HEK293 (cell line): ENCODE measurements around the gene HYPK.

Source experiments
- BCL11A ChIP-seq: fragments of 450-650 bp; formaldehyde crosslinking; IDR thresholded peaks from 2 replicates; pipeline ENCODE4 v1.5.1; 2016; ENCODE audit warnings: low read depth, missing biosample characterization, missing genetic modification characterization
- GLI4 ChIP-seq: fragments of 450-650 bp; formaldehyde crosslinking; IDR thresholded peaks from 2 replicates; pipeline ENCODE4 v1.5.1; 2016; ENCODE audit warnings: missing biosample characterization, missing genetic modification characterization
- GLIS1 ChIP-seq: fragments of 450-650 bp; formaldehyde crosslinking; IDR thresholded peaks from 2 replicates; pipeline ENCODE4 v1.5.1; 2016; ENCODE audit warnings: missing biosample characterization, missing genetic modification characterization
- HOXA7 ChIP-seq: sonication (generic); formaldehyde crosslinking; IDR thresholded peaks from 2 replicates; pipeline ENCODE4 v1.8.1; 2022; ENCODE audit warnings: missing genetic modification reagents, borderline replicate concordance
- KLF9 ChIP-seq: fragments of 450-650 bp; formaldehyde crosslinking; IDR thresholded peaks from 2 replicates; pipeline ENCODE4 v1.5.1; 2016; ENCODE audit warnings: missing biosample characterization, missing genetic modification characterization, low read depth
- SCRT2 ChIP-seq: fragments of 450-650 bp; formaldehyde crosslinking; IDR thresholded peaks from 2 replicates; pipeline ENCODE4 v1.5.1; 2016; ENCODE audit warnings: missing biosample characterization, missing genetic modification characterization
- ZBTB48 ChIP-seq: fragments of 450-650 bp; formaldehyde crosslinking; IDR thresholded peaks from 2 replicates; pipeline ENCODE4 v1.5.1; 2016; ENCODE audit warnings: missing biosample characterization, missing genetic modification characterization
- ZNF132 ChIP-seq: fragments of 450-650 bp; formaldehyde crosslinking; IDR thresholded peaks from 2 replicates; pipeline ENCODE4 v1.5.1; 2017; ENCODE audit warnings: missing biosample characterization, missing genetic modification characterization, borderline replicate concordance
- ZNF146 ChIP-seq: fragments of 450-650 bp; formaldehyde crosslinking; IDR thresholded peaks from 2 replicates; pipeline ENCODE4 v1.5.1; 2016; ENCODE audit warnings: missing biosample characterization, missing genetic modification characterization
- ZNF169 ChIP-seq: fragments of 450-650 bp; formaldehyde crosslinking; IDR thresholded peaks from 2 replicates; pipeline ENCODE4 v1.5.1; 2016; ENCODE audit warnings: missing biosample characterization, missing genetic modification characterization
- ZNF174 ChIP-seq: fragments of 450-650 bp; formaldehyde crosslinking; IDR thresholded peaks from 2 replicates; pipeline ENCODE4 v1.5.0; 2017; ENCODE audit warnings: missing biosample characterization, mild to moderate bottlenecking, missing genetic modification characterization
- ZNF184 ChIP-seq: fragments of 450-650 bp; IDR thresholded peaks from 2 replicates; pipeline ENCODE4 v1.5.1; 2018; ENCODE audit warnings: missing biosample characterization, mild to moderate bottlenecking, missing genetic modification characterization
- ZNF248 ChIP-seq: fragments of 450-650 bp; formaldehyde crosslinking; IDR thresholded peaks from 2 replicates; pipeline ENCODE4 v1.5.1; 2017; ENCODE audit warnings: missing biosample characterization, missing genetic modification characterization
- ZNF302 ChIP-seq: fragments of 450-650 bp; formaldehyde crosslinking; IDR thresholded peaks from 2 replicates; pipeline ENCODE4 v1.5.1; 2016; ENCODE audit warnings: missing biosample characterization, missing genetic modification characterization, low read depth
- ZNF311 ChIP-seq: fragments of 450-650 bp; formaldehyde crosslinking; IDR thresholded peaks from 2 replicates; pipeline ENCODE4 v1.5.1; 2017; ENCODE audit warnings: missing biosample characterization, missing genetic modification characterization, borderline replicate concordance
- ZNF324 ChIP-seq: fragments of 450-650 bp; formaldehyde crosslinking; IDR thresholded peaks from 2 replicates; pipeline ENCODE4 v1.5.1; 2016; ENCODE audit warnings: missing biosample characterization, missing genetic modification characterization
- ZNF341 ChIP-seq: fragments of 450-650 bp; formaldehyde crosslinking; IDR thresholded peaks from 2 replicates; pipeline ENCODE4; 2016; ENCODE audit warnings: low read depth, missing biosample characterization, missing genetic modification characterization
- ZNF433 ChIP-seq: fragments of 450-650 bp; formaldehyde crosslinking; IDR thresholded peaks from 2 replicates; pipeline ENCODE4 v1.5.1; 2016; ENCODE audit warnings: missing biosample characterization, missing genetic modification characterization, low read depth
- ZNF530 ChIP-seq: fragments of 450-650 bp; formaldehyde crosslinking; IDR thresholded peaks from 2 replicates; pipeline ENCODE4 v1.5.1; 2016; ENCODE audit warnings: low read depth, missing biosample characterization, missing genetic modification characterization
- ZNF571 ChIP-seq: fragments of 450-650 bp; formaldehyde crosslinking; IDR thresholded peaks from 2 replicates; pipeline ENCODE4 v1.5.0; 2017; ENCODE audit warnings: missing biosample characterization, missing genetic modification characterization
- ZNF664 ChIP-seq: fragments of 450-650 bp; formaldehyde crosslinking; IDR thresholded peaks from 2 replicates; pipeline ENCODE4 v1.5.1; 2016; ENCODE audit warnings: missing biosample characterization, missing genetic modification characterization
- ZNF670 ChIP-seq: fragments of 450-650 bp; formaldehyde crosslinking; IDR thresholded peaks from 2 replicates; pipeline ENCODE4 v1.5.1; 2016; ENCODE audit warnings: missing biosample characterization, missing genetic modification characterization, low read depth
- ZNF777 ChIP-seq: fragments of 450-650 bp; formaldehyde crosslinking; IDR thresholded peaks from 2 replicates; pipeline ENCODE4 v1.5.1; 2017; ENCODE audit warnings: missing biosample characterization, missing genetic modification characterization, borderline replicate concordance
- ZNF785 ChIP-seq: fragments of 450-650 bp; formaldehyde crosslinking; IDR thresholded peaks from 2 replicates; pipeline ENCODE4 v1.5.1; 2016; ENCODE audit warnings: missing biosample characterization, missing genetic modification characterization
- ZNF791 ChIP-seq: fragments of 450-650 bp; formaldehyde crosslinking; IDR thresholded peaks from 2 replicates; pipeline ENCODE4 v1.5.1; 2016; ENCODE audit warnings: missing biosample characterization, missing genetic modification characterization
- ZNF830 ChIP-seq: fragments of 450-650 bp; IDR thresholded peaks from 2 replicates; pipeline ENCODE4 v1.5.0; 2018; ENCODE audit warnings: missing biosample characterization, missing genetic modification characterization, low read depth, mild to moderate bottlenecking, moderate library complexity
- ZNF837 ChIP-seq: fragments of 450-650 bp; formaldehyde crosslinking; IDR thresholded peaks from 2 replicates; pipeline ENCODE4 v1.5.1; 2016; ENCODE audit warnings: missing biosample characterization, missing genetic modification characterization
- TF ChIP-seq, protein P1 (sequence below): fragments of 450-650 bp; formaldehyde crosslinking; IDR thresholded peaks from 2 replicates; pipeline ENCODE4 v1.5.1; 2016; ENCODE audit warnings: missing biosample characterization, missing genetic modification characterization, low read depth
- TF ChIP-seq, protein P2 (sequence below): fragments of 450-650 bp; formaldehyde crosslinking; IDR thresholded peaks from 2 replicates; pipeline ENCODE4 v1.5.1; 2016; ENCODE audit warnings: missing biosample characterization, missing genetic modification characterization, borderline replicate concordance
- TF ChIP-seq, protein P3 (sequence below): fragments of 450-650 bp; formaldehyde crosslinking; IDR thresholded peaks from 2 replicates; pipeline ENCODE4 v1.5.1; 2016; ENCODE audit warnings: missing biosample characterization, missing genetic modification characterization
- TF ChIP-seq, protein P4 (sequence below): fragments of 450-650 bp; formaldehyde crosslinking; optimal IDR thresholded peaks from 2 replicates; pipeline ENCODE3; 2016; ENCODE audit warnings: missing biosample characterization, mild to moderate bottlenecking, missing genetic modification characterization

HYPK gene

DNA sequence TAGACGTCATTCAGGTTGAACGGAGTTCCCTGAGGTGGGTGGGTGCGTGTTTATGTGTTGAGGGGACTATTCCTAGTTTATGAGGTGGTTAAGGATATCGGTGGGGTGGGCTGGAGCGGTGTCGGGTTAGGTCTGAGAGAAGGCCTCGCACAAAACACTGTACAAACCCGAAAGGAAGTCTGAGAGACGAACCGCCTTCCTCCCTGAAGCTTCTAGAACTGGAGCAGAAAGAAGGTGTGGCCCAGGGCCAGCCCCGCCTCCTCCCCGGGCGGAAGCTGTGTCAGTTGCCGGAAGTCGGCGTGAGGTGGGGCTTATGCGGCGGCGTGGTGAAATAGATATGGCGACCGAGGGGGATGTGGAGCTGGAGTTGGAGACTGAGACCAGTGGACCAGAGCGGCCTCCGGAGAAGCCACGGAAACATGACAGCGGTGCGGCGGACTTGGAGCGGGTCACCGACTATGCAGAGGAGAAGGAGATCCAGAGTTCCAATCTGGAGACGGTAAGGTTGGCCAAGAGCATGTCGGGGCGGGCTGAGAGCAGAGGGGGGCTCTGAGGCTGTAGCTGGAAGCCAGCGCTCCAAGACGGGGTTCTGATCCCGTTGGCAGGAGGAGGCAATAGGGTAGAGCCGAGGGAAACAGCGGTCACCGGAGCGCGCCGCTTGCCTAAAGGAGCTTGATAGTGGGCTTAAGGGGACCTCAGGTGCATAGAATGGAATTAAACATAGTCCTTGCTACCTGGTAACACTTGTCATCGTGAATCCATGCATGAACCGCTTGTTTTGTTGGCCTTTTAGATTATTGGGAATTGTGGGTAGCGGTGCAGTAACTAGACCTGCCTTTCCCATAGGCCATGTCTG is at the start of gene HYPK (continued):
- TF ChIP-seq, protein P1, sequence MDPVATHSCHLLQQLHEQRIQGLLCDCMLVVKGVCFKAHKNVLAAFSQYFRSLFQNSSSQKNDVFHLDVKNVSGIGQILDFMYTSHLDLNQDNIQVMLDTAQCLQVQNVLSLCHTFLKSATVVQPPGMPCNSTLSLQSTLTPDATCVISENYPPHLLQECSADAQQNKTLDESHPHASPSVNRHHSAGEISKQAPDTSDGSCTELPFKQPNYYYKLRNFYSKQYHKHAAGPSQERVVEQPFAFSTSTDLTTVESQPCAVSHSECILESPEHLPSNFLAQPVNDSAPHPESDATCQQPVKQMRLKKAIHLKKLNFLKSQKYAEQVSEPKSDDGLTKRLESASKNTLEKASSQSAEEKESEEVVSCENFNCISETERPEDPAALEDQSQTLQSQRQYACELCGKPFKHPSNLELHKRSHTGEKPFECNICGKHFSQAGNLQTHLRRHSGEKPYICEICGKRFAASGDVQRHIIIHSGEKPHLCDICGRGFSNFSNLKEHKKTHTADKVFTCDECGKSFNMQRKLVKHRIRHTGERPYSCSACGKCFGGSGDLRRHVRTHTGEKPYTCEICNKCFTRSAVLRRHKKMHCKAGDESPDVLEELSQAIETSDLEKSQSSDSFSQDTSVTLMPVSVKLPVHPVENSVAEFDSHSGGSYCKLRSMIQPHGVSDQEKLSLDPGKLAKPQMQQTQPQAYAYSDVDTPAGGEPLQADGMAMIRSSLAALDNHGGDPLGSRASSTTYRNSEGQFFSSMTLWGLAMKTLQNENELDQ: no peak
- TF ChIP-seq HOXA7 (CRISPR knock-in tag) (no peak), ZNF433 (tag by site-specific recombination) (no peak), GLI4 (tag by site-specific recombination) (no peak), ZNF341 (no peak; the same call in 1 of the 2 replicates), ZNF837 (tag by site-specific recombination) (no peak), ZNF174 (tag by site-specific recombination) (no peak), ZNF248 (tag by site-specific recombination) (no peak), ZBTB48 (no peak), SCRT2 (0 out of 2 replicates have a peak, but pooled peaks have one; percentile 12), GLIS1 (tag by site-specific recombination) (peak; percentile 42; the same call in 1 of the 2 replicates), ZNF571 (tag by site-specific recombination) (no peak), ZNF302 (tag by site-specific recombination) (no peak), ZNF777 (tag by site-specific recombination) (no peak), ZNF324 (tag by site-specific recombination) (no peak), ZNF670 (tag by site-specific recombination) (no peak), ZNF830 (no peak), ZNF132 (tag by site-specific recombination) (no peak), ZNF169 (tag by site-specific recombination) (no peak), KLF9 (tag by site-specific recombination) (peak; percentile 91), ZNF184 (no peak), ZNF664 (tag by site-specific recombination) (no peak), ZNF785 (tag by site-specific recombination) (no peak), ZNF146 (tag by site-specific recombination) (no peak), BCL11A (tag by site-specific recombination) (no peak), ZNF791 (no peak), ZNF530 (no peak), ZNF311 (no peak)
- TF ChIP-seq, protein P2, sequence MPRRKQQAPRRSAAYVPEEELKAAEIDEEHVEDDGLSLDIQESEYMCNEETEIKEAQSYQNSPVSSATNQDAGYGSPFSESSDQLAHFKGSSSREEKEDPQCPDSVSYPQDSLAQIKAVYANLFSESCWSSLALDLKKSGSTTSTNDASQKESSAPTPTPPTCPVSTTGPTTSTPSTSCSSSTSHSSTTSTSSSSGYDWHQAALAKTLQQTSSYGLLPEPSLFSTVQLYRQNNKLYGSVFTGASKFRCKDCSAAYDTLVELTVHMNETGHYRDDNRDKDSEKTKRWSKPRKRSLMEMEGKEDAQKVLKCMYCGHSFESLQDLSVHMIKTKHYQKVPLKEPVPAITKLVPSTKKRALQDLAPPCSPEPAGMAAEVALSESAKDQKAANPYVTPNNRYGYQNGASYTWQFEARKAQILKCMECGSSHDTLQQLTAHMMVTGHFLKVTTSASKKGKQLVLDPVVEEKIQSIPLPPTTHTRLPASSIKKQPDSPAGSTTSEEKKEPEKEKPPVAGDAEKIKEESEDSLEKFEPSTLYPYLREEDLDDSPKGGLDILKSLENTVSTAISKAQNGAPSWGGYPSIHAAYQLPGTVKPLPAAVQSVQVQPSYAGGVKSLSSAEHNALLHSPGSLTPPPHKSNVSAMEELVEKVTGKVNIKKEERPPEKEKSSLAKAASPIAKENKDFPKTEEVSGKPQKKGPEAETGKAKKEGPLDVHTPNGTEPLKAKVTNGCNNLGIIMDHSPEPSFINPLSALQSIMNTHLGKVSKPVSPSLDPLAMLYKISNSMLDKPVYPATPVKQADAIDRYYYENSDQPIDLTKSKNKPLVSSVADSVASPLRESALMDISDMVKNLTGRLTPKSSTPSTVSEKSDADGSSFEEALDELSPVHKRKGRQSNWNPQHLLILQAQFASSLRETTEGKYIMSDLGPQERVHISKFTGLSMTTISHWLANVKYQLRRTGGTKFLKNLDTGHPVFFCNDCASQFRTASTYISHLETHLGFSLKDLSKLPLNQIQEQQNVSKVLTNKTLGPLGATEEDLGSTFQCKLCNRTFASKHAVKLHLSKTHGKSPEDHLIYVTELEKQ (tag by site-specific recombination): no peak
- TF ChIP-seq, protein P3, sequence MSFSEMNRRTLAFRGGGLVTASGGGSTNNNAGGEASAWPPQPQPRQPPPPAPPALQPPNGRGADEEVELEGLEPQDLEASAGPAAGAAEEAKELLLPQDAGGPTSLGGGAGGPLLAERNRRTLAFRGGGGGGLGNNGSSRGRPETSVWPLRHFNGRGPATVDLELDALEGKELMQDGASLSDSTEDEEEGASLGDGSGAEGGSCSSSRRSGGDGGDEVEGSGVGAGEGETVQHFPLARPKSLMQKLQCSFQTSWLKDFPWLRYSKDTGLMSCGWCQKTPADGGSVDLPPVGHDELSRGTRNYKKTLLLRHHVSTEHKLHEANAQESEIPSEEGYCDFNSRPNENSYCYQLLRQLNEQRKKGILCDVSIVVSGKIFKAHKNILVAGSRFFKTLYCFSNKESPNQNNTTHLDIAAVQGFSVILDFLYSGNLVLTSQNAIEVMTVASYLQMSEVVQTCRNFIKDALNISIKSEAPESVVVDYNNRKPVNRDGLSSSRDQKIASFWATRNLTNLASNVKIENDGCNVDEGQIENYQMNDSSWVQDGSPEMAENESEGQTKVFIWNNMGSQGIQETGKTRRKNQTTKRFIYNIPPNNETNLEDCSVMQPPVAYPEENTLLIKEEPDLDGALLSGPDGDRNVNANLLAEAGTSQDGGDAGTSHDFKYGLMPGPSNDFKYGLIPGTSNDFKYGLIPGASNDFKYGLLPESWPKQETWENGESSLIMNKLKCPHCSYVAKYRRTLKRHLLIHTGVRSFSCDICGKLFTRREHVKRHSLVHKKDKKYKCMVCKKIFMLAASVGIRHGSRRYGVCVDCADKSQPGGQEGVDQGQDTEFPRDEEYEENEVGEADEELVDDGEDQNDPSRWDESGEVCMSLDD (tag by site-specific recombination): no peak
- TF ChIP-seq, protein P4, sequence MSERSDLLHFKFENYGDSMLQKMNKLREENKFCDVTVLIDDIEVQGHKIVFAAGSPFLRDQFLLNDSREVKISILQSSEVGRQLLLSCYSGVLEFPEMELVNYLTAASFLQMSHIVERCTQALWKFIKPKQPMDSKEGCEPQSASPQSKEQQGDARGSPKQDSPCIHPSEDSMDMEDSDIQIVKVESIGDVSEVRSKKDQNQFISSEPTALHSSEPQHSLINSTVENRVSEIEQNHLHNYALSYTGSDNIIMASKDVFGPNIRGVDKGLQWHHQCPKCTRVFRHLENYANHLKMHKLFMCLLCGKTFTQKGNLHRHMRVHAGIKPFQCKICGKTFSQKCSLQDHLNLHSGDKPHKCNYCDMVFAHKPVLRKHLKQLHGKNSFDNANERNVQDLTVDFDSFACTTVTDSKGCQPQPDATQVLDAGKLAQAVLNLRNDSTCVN (tag by site-specific recombination): no peak
